IPS-NIHi11 (cell line): ENCODE results near the gene TBCEL.
A peak's percentile ranks its signal among the peaks of the same experiment; 100 is the strongest.
"Not testable (repeated sequence)": the region's sequence is repeated elsewhere in the genome, so short reads cannot be mapped to it uniquely, and the experiment has no call there.

ENCODE experiments used
- DNase-seq: peaks from one replicate; pipeline ENCODE4 v3.0.0; 2012; ENCODE audit warnings: mixed read lengths, low spot score

The TBCEL gene

GRCh38 chr11:121106812-121107211, 82.9 kb downstream of the TBCEL start:
- DNase-seq = no peak

GRCh38 chr11:121108413-121108812, 84.5 kb downstream of the TBCEL start:
- DNase-seq = no peak

GRCh38 chr11:121109471-121109870, 85.6 kb downstream of the TBCEL start:
- DNase-seq = no peak

- no peak for DNase-seq
Measured at GRCh38 chr11:121109916-121110586, 86.1 kb downstream of the TBCEL start.

- DNase-seq = no peak
Measured at GRCh38 chr11:121110871-121111724, 87.2 kb downstream of the TBCEL start.

- peak; percentile 89 for DNase-seq
Measured at GRCh38 chr11:121112498-121113455, 88.9 kb downstream of the TBCEL start.

- DNase-seq = no peak
Measured at GRCh38 chr11:121113611-121114010, 89.7 kb downstream of the TBCEL start.

GRCh38 chr11:121115024-121115423, 91.1 kb downstream of the TBCEL start:
- DNase-seq = not testable (repeated sequence)

- no peak for DNase-seq
Measured at GRCh38 chr11:121117788-121118187, 93.9 kb downstream of the TBCEL start.

GRCh38 chr11:121119440-121119839, 95.5 kb downstream of the TBCEL start:
- no peak for DNase-seq

GRCh38 chr11:121122328-121122727, 98.4 kb downstream of the TBCEL start:
- DNase-seq = no peak

GRCh38 chr11:121123496-121124069, 99.7 kb downstream of the TBCEL start:
- no peak for DNase-seq

GRCh38 chr11:121127809-121128208, 103.9 kb downstream of the TBCEL start:
- no peak for DNase-seq

- DNase-seq = no peak
Measured at GRCh38 chr11:121129362-121130340, 105.7 kb downstream of the TBCEL start.

GRCh38 chr11:121131656-121132055, 107.8 kb downstream of the TBCEL start:
- no peak for DNase-seq

GRCh38 chr11:121132211-121132976, 108.5 kb downstream of the TBCEL start:
- DNase-seq = no peak

- no peak for DNase-seq
Measured at GRCh38 chr11:121134741-121135312, 110.9 kb downstream of the TBCEL start.

GRCh38 chr11:121137005-121137404, 113.1 kb downstream of the TBCEL start:
- DNase-seq = no peak

GRCh38 chr11:121138259-121138658, 114.4 kb downstream of the TBCEL start:
- no peak for DNase-seq

- no peak for DNase-seq
Measured at GRCh38 chr11:121140369-121140768, 116.5 kb downstream of the TBCEL start.
